Chondrocyte (in vitro differentiated cells): Measurements from ENCODE around the gene ACER3. TPM values are rescaled to one million over a fixed set of nuclear protein-coding genes. Genes with fewer than 3 reads are reported as not detected.

Experiments used
- DNase-seq: peaks from one replicate; pipeline ENCODE4 v3.0.0; 2021; ENCODE audit warnings: mixed read lengths, low spot score
- H3K27ac Mint-ChIP-seq: one replicate; pipeline ENCODE4 v1.8.0; 2021; ENCODE audit warnings: mild to moderate bottlenecking, moderate library complexity, mixed read lengths; ENCODE audit not compliant: unreplicated experiment
- H3K27me3 Mint-ChIP-seq: 2 replicates; pipeline ENCODE4 v1.8.0; 2021; ENCODE audit warnings: low read depth, mixed read lengths
- H3K36me3 Mint-ChIP-seq: 2 replicates; pipeline ENCODE4 v1.8.0; 2021; ENCODE audit warnings: low read depth, mixed read lengths
- H3K4me1 Mint-ChIP-seq: 2 replicates; pipeline ENCODE4 v1.8.0; 2021; ENCODE audit warnings: low read depth, mild to moderate bottlenecking, mixed read lengths
- H3K4me3 Mint-ChIP-seq: one replicate; pipeline ENCODE4 v1.8.0; 2021; ENCODE audit warnings: mild to moderate bottlenecking, moderate library complexity, mixed read lengths; ENCODE audit not compliant: unreplicated experiment
- H3K9me3 Mint-ChIP-seq: 2 replicates; pipeline ENCODE4 v1.8.0; 2021; ENCODE audit warnings: low read depth, mixed read lengths
- CTCF ChIP-seq: fragments of 200-600 bp; sonication (generic); IDR thresholded peaks from 2 replicates; pipeline ENCODE4 v1.5.0; 2021; ENCODE audit warnings: antibody characterized with exemption, mild to moderate bottlenecking, moderate library complexity
- total RNA-seq: library from RNA; stranded (reverse); gene quantifications from 3 replicates; pipeline ENCODE4 v1.2.1, GENCODE V29; 2021

Gene ACER3
- total RNA-seq, 1 donor from 2014 or later: 17.9 TPM

DNA sequence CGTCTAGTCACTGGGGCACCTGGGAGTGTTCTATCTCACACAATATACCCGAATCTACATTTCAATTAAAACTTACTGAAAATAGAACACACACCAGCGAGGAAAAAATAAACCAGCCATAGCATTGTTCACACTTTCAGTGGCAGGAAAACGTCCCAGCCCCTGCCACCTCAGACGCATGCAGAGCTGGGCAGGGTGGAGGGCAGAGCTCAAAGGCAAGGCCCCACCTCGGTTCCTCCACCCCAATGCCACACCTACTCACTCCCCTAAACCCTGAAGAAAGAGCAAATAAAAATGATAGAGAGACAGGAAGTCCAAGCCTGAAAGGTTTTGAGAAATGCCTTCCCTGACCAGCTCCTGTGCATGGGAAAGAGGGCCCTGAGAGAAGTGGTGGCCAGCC lies 188.3 kb downstream of the ACER3 start:
- H3K4me1 Mint-ChIP-seq: peaks cover 8% of the 10 kb centered on the region
- no peak overlapping the region for H3K4me3 Mint-ChIP-seq
- peaks cover 7% of the 10 kb centered on the region for H3K27me3 Mint-ChIP-seq
- TF ChIP-seq CTCF: no peak
- no peaks in the 10 kb centered on the region for H3K36me3 Mint-ChIP-seq
- no peaks in the 10 kb centered on the region for H3K9me3 Mint-ChIP-seq
- no peak for DNase-seq
- no peak overlapping the region for H3K27ac Mint-ChIP-seq

GRCh38 chr11:77051511-77051910 lies 190.8 kb downstream of the ACER3 start:
- H3K36me3 Mint-ChIP-seq: no peaks in the 10 kb centered on the region
- H3K27ac Mint-ChIP-seq: no peak overlapping the region
- no peak overlapping the region for H3K4me3 Mint-ChIP-seq
- H3K4me1 Mint-ChIP-seq: peaks cover 4% of the 10 kb centered on the region
- no peaks in the 10 kb centered on the region for H3K27me3 Mint-ChIP-seq
- DNase-seq: no peak
- no peaks in the 10 kb centered on the region for H3K9me3 Mint-ChIP-seq
- TF ChIP-seq CTCF: no peak

GRCh38 chr11:77052518-77052917 lies 191.8 kb downstream of the ACER3 start:
- H3K4me3 Mint-ChIP-seq: no peak overlapping the region
- no peak for TF ChIP-seq CTCF
- H3K9me3 Mint-ChIP-seq: peaks cover 5% of the 10 kb centered on the region
- no peak overlapping the region for H3K27ac Mint-ChIP-seq
- peaks cover 2% of the 10 kb centered on the region for H3K36me3 Mint-ChIP-seq
- no peaks in the 10 kb centered on the region for H3K27me3 Mint-ChIP-seq
- no peak for DNase-seq
- H3K4me1 Mint-ChIP-seq: no peaks in the 10 kb centered on the region

- H3K36me3 Mint-ChIP-seq: peaks cover 2% of the 10 kb centered on the region
- no peak overlapping the region for H3K27ac Mint-ChIP-seq
- TF ChIP-seq CTCF: no peak
- no peaks in the 10 kb centered on the region for H3K4me1 Mint-ChIP-seq
- H3K27me3 Mint-ChIP-seq: no peaks in the 10 kb centered on the region
- DNase-seq: no peak
- no peak overlapping the region for H3K4me3 Mint-ChIP-seq
- peaks cover 5% of the 10 kb centered on the region for H3K9me3 Mint-ChIP-seq
These were observed 192.7 kb downstream of the ACER3 start for GRCh38 chr11:77053217-77054015.

- TF ChIP-seq CTCF: no peak
- DNase-seq: no peak
- no peaks in the 10 kb centered on the region for H3K27me3 Mint-ChIP-seq
- H3K27ac Mint-ChIP-seq: no peak overlapping the region
- no peak overlapping the region for H3K4me3 Mint-ChIP-seq
- peaks cover 2% of the 10 kb centered on the region for H3K36me3 Mint-ChIP-seq
- peaks cover 5% of the 10 kb centered on the region for H3K9me3 Mint-ChIP-seq
- no peaks in the 10 kb centered on the region for H3K4me1 Mint-ChIP-seq
These were observed 193.4 kb downstream of the ACER3 start for GRCh38 chr11:77054084-77054483.
